GM12878 (cell line): ENCODE results near the gene TNFRSF14. TPM values are rescaled to one million over a fixed set of nuclear protein-coding genes. Genes with fewer than 3 reads are reported as not detected.

Experiments used
- ATAC-seq: fragments of 200-7000 bp; cut with Tn5 transposase; 3 replicates; pipeline ENCODE4 v1.9.1; 2020; ENCODE audit warnings: mild to moderate bottlenecking, moderate library complexity
- BruUV-seq: library from RNA; stranded (reverse); fragments of 400-500 nt; replicated peaks from 2 replicates; lab custom pipeline; 2021; lab: Mats Ljungman, UMichigan
- CTCF ChIA-PET: fragments of 300-600 bp; sonication (Branson Sonifier 250); formaldehyde crosslinking; extraction: SDS; loops from one replicate; lab custom pipeline; 2021; ENCODE audit warnings: inconsistent platforms; lab: Yijun Ruan, JAX
- POLR2A ChIA-PET: fragments of 350-600 bp; formaldehyde crosslinking; extraction: SDS; loops from one replicate; lab custom pipeline; 2021; ENCODE audit warnings: inconsistent platforms; lab: Charles Lee
- RAD21 ChIA-PET: fragments of 300-600 bp; sonication (Branson Sonifier 250); formaldehyde crosslinking; loops from one replicate; lab custom pipeline; 2023; ENCODE audit warnings: antibody characterized with exemption; ENCODE audit not compliant: unreplicated experiment; lab: Charles Lee
- SMC1A ChIA-PET: fragments of 300-600 bp; sonication (Branson Sonifier 250); formaldehyde crosslinking; loops from one replicate; lab custom pipeline; 2023; ENCODE audit not compliant: unreplicated experiment, uncharacterized antibody; lab: Charles Lee
- DNase-seq: peaks from one replicate; pipeline ENCODE4 v3.0.0-alpha.2; 2011; ENCODE audit warnings: low read depth, low spot score
- FAIRE-seq: peaks from 3 replicates; lab custom pipeline; 2011; peaks lifted over from hg19 to GRCh38; lab: Jason Lieb, UNC
- H2AFZ ChIP-seq: 2 replicates; pipeline ENCODE4 v1.6.0; 2011; ENCODE audit warnings: low read depth, low read length, control low read depth; ENCODE audit not compliant: control insufficient read depth
- H3K27ac ChIP-seq: 2 replicates; pipeline ENCODE4 v1.5.1; 2011; ENCODE audit warnings: control low read depth; ENCODE audit not compliant: control insufficient read depth, insufficient read depth
- H3K27me3 ChIP-seq, 2 experiments: replicated peaks in 1 of 2; 2 replicates each; pipeline versions ENCODE4 v1.6.0 to v1.6.1; 2011; ENCODE audit warnings: low read length in 1 of 2; ENCODE audit not compliant: control insufficient read depth in 2 of 2, insufficient read depth in 2 of 2
- H3K36me3 ChIP-seq, 2 experiments: 2 replicates each; pipeline ENCODE4 v1.5.1; 2011; ENCODE audit warnings: low read length in 1 of 2; ENCODE audit not compliant: control insufficient read depth in 2 of 2, insufficient read depth in 2 of 2
- H3K4me1 ChIP-seq: 2 replicates; pipeline ENCODE4 v1.6.1; 2011; ENCODE audit warnings: mild to moderate bottlenecking, low read length, moderate library complexity, mixed read lengths; ENCODE audit not compliant: control insufficient read depth, insufficient read depth
- H3K4me2 ChIP-seq: 2 replicates; pipeline ENCODE4 v1.6.0; 2011; ENCODE audit warnings: control low read depth; ENCODE audit not compliant: control insufficient read depth, insufficient read depth
- H3K4me3 ChIP-seq: fragments of 200-600 bp; sonication (generic); 2 replicates; pipeline ENCODE4 v1.5.1; 2016
- H3K79me2 ChIP-seq: 2 replicates; pipeline ENCODE4 v1.6.0; 2011; ENCODE audit warnings: low read length; ENCODE audit not compliant: control insufficient read depth, insufficient read depth
- H3K9ac ChIP-seq: 2 replicates; pipeline ENCODE4 v1.8.0; 2011; ENCODE audit warnings: low read length, control low read depth, mixed read lengths; ENCODE audit not compliant: control insufficient read depth, insufficient read depth
- H3K9me3 ChIP-seq: replicated peaks from 3 replicates; pipeline ENCODE4 v1.5.1; 2011; ENCODE audit warnings: mild to moderate bottlenecking, low read length; ENCODE audit not compliant: control insufficient read depth, insufficient read depth
- H4K20me1 ChIP-seq: 2 replicates; pipeline ENCODE4 v1.6.0; 2011; ENCODE audit not compliant: control insufficient read depth, insufficient read depth
- BACH1 ChIP-seq: fragments of 450-650 bp; IDR thresholded peaks from 2 replicates; pipeline ENCODE4 v1.6.1; 2017; ENCODE audit warnings: mild to moderate bottlenecking, borderline replicate concordance
- BRCA1 ChIP-seq: IDR thresholded peaks from 2 replicates; pipeline ENCODE4 v1.6.1; 2011; ENCODE audit warnings: low read depth, low read length, improper control_type of control experiment
- CEBPB ChIP-seq, 2 experiments: fragments of 150-350 bp in 1 of 2; IDR thresholded peaks; 2 replicates each; pipeline ENCODE4 v1.6.1; 2012 to 2014; ENCODE audit warnings: low read depth in 2 of 2, low read length in 2 of 2, borderline replicate concordance in 1 of 2, inconsistent platforms in 1 of 2
- EP300 ChIP-seq, 2 experiments: fragments of 150-350 bp in 1 of 2; IDR thresholded peaks; 2 replicates each; pipeline ENCODE4 v1.6.1; 2011 to 2012; ENCODE audit warnings: low read depth in 2 of 2, low read length in 2 of 2, borderline replicate concordance in 1 of 2, improper control_type of control experiment in 1 of 2, inconsistent platforms in 1 of 2; ENCODE audit not compliant: control insufficient read depth in 1 of 2
- ETV6 ChIP-seq, 2 experiments: fragments of 450-650 bp in 1 of 2; IDR thresholded peaks in 1 of 2; conservative IDR thresholded peaks in 1 of 2; 2 replicates each; pipeline ENCODE4 v1.6.1; 2014; ENCODE audit warnings: antibody characterized with exemption in 1 of 2, borderline replicate concordance in 1 of 2, low read depth in 1 of 2, mild to moderate bottlenecking in 1 of 2, moderate library complexity in 1 of 2
- HCFC1 ChIP-seq: fragments of 150-350 bp; IDR thresholded peaks from 2 replicates; pipeline ENCODE4 v1.6.1; 2014; ENCODE audit warnings: low read length
- HDAC6 ChIP-seq: fragments of 200-600 bp; sonication (generic); IDR thresholded peaks from one replicate; pipeline ENCODE4 v1.8.0; 2017; ENCODE audit warnings: antibody characterized with exemption; ENCODE audit not compliant: unreplicated experiment
- NFXL1 ChIP-seq: fragments of 450-650 bp; IDR thresholded peaks from 2 replicates; pipeline ENCODE4 v1.6.1; 2017; ENCODE audit warnings: antibody characterized with exemption, mild to moderate bottlenecking, borderline replicate concordance
- NFYB ChIP-seq: IDR thresholded peaks from 2 replicates; pipeline ENCODE4 v1.6.1; 2011; ENCODE audit warnings: low read depth, mild to moderate bottlenecking, low read length, improper control_type of control experiment, moderate library complexity; ENCODE audit not compliant: insufficient read depth
- POU2F2 ChIP-seq: IDR thresholded peaks from 3 replicates; pipeline ENCODE4 v1.6.1; 2011; ENCODE audit warnings: low read depth, mild to moderate bottlenecking, low read length, borderline replicate concordance
- RAD51 ChIP-seq: fragments of 450-650 bp; IDR thresholded peaks from 2 replicates; pipeline ENCODE4 v1.6.1; 2016; ENCODE audit warnings: moderate library complexity, mild to moderate bottlenecking, inconsistent platforms
- SPI1 ChIP-seq: IDR thresholded peaks from 2 replicates; pipeline ENCODE4 v1.6.1; 2011; ENCODE audit warnings: low read depth, mild to moderate bottlenecking, low read length, moderate library complexity, borderline replicate concordance; ENCODE audit not compliant: insufficient read depth
- STAT1 ChIP-seq: fragments of 450-650 bp; conservative IDR thresholded peaks from 2 replicates; pipeline ENCODE4 v1.6.1; 2014; ENCODE audit warnings: antibody characterized with exemption, mild to moderate bottlenecking
- STAT3 ChIP-seq: IDR thresholded peaks from 2 replicates; pipeline ENCODE4 v1.6.1; 2011; ENCODE audit warnings: low read depth, low read length, improper control_type of control experiment
- ZNF622 ChIP-seq: fragments of 450-650 bp; IDR thresholded peaks from 2 replicates; pipeline ENCODE4 v1.6.1; 2017; ENCODE audit warnings: mild to moderate bottlenecking, inconsistent platforms
- WGBS: methylation state at CpG from one replicate; pipeline ENCODE4 v1.1.6; 2016; ENCODE audit warnings: low lambda C conversion rate; ENCODE audit not compliant: insufficient replicate concordance, insufficient coverage; ENCODE audit errors: missing lambda C conversion rate; 5-methylcytosine and 5-hydroxymethylcytosine counted together
- in situ Hi-C: fragments of 300-500 bp; cut with MboI; formaldehyde crosslinking; loops from 9 replicates; pipeline ENCODE4 v1.14.3; 2018; ENCODE audit warnings: mixed read lengths
- intact Hi-C: fragments of 100-400 bp; cut with micrococcal nuclease; formaldehyde crosslinking; loops from one replicate; pipeline ENCODE4 v1.14.2; 2022; ENCODE audit not compliant: unreplicated experiment
- polyA plus RNA-seq, 11 experiments: library from polyadenylated mRNA; depleted of rRNA in 4 of 11; unstranded in 6 of 11; stranded (reverse) in 5 of 11; fragments of >200 nt; fragmentation: Nextera tagmentation in 4 of 11; fragmentation: Illumina TruSeq in 1 of 11; extraction: Ambion mirVana in 4 of 11; extraction: Trizol in 1 of 11; gene quantifications; 1 replicate in 1 of 11; 2 replicates in 10 of 11; pipeline versions ENCODE4 v1.2.1 to v1.2.3, GENCODE V29; 2011 to 2016; ENCODE audit warnings: inconsistent platforms in 2 of 11, missing spikeins in 2 of 11, low read depth in 1 of 11
- total RNA-seq, 4 experiments: library from RNA; depleted of rRNA in 3 of 4; stranded (reverse); fragments of >200 nt in 3 of 4; fragmentation: Illumina TruSeq in 1 of 4; extraction: Trizol in 1 of 4; gene quantifications; 2 replicates each; pipeline versions ENCODE4 v1.2.1 to v1.2.3, GENCODE V29; 2013 to 2021
- TF ChIP-seq, protein P1 (sequence below): fragments of 450-650 bp; formaldehyde crosslinking; IDR thresholded peaks from 2 replicates; pipeline ENCODE4 v1.4.0; 2020; ENCODE audit warnings: mild to moderate bottlenecking, moderate library complexity
- TF ChIP-seq, protein P2 (sequence below): IDR thresholded peaks from 2 replicates; pipeline ENCODE4 v1.6.1; 2012; ENCODE audit warnings: low read depth, low read length, improper control_type of control experiment

TNFRSF14 gene
- total and polyA plus RNA-seq, 10 of the 15 experiments (the other 5 are each of a cell fraction or from before 2014, with no cell fraction given), result 0.43 to 114 (median 41.5) TPM

DNA sequence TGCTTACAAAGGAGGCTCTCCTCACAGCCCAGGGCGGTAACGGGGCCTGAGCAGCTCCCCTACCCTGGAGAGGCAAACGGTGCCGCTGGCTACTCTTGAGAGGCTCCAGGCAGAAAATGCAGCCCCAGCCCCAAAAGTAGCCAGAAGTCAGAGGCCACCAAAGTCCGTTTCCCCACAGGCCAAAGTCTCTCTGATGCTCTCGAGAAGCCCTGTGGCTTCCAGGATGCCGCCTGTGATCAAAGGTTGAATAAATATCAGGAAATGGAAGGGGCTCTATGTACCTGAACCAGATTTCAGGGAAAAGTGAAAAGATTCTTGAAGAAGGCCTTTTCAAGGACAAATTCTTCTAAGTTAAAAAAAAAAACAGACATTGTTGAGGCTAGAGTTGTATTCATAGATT, 33.9 kb upstream of the TNFRSF14 start:
- Histone ChIP-seq H3K36me3 (peaks cover 8 to 34% of the 10 kb centered on the region in 2 experiments; a peak in 3 of 4 replicates), H3K27me3 (no peaks in the 10 kb centered on the region), H4K20me1 (peaks cover 3% of the 10 kb centered on the region; the same call in 1 of the 2 replicates), H3K79me2 (peaks cover 36% of the 10 kb centered on the region), H3K9ac (no peak overlapping the region)
- intact Hi-C loops, result no loop called here
- in situ Hi-C loops, result loop anchor here (10.0 kb wide), 1 partner anchor 317 kb away; no protein-coding TSS in a partner anchor
- POLR2A ChIA-PET, result no interaction called here
- SMC1A ChIA-PET, result no interaction called here
- TF ChIP-seq BRCA1 (no peak), ETV6 (conservative IDR thresholded peaks at IDR 0.05 in 1 of 2, IDR thresholded peaks at IDR 0.05 in 1 of 2; ENCODE audit: borderline replicate concordance in 1 of 2, low read depth in 1 of 2) (no peak), BACH1 (no peak), POU2F2 (no peak), STAT3 (no peak), HDAC6 (no peak), CEBPB (IDR thresholded peaks at IDR 0.05; ENCODE audit: borderline replicate concordance in 1 of 2, low read depth in 2 of 2, low read length in 2 of 2) (no peak), NFXL1 (no peak), EP300 (IDR thresholded peaks at IDR 0.05; ENCODE audit: borderline replicate concordance in 1 of 2, control insufficient read depth in 1 of 2, low read depth in 2 of 2, low read length in 2 of 2) (no peak), ZNF622 (no peak), SPI1 (no peak), HCFC1 (no peak), RAD51 (no peak), NFYB (no peak), STAT1 (no peak)
- TF ChIP-seq, protein P1, sequence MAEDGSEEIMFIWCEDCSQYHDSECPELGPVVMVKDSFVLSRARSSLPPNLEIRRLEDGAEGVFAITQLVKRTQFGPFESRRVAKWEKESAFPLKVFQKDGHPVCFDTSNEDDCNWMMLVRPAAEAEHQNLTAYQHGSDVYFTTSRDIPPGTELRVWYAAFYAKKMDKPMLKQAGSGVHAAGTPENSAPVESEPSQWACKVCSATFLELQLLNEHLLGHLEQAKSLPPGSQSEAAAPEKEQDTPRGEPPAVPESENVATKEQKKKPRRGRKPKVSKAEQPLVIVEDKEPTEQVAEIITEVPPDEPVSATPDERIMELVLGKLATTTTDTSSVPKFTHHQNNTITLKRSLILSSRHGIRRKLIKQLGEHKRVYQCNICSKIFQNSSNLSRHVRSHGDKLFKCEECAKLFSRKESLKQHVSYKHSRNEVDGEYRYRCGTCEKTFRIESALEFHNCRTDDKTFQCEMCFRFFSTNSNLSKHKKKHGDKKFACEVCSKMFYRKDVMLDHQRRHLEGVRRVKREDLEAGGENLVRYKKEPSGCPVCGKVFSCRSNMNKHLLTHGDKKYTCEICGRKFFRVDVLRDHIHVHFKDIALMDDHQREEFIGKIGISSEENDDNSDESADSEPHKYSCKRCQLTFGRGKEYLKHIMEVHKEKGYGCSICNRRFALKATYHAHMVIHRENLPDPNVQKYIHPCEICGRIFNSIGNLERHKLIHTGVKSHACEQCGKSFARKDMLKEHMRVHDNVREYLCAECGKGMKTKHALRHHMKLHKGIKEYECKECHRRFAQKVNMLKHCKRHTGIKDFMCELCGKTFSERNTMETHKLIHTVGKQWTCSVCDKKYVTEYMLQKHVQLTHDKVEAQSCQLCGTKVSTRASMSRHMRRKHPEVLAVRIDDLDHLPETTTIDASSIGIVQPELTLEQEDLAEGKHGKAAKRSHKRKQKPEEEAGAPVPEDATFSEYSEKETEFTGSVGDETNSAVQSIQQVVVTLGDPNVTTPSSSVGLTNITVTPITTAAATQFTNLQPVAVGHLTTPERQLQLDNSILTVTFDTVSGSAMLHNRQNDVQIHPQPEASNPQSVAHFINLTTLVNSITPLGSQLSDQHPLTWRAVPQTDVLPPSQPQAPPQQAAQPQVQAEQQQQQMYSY (CRISPR knock-in tag), result no peak
- TF ChIP-seq, protein P2, sequence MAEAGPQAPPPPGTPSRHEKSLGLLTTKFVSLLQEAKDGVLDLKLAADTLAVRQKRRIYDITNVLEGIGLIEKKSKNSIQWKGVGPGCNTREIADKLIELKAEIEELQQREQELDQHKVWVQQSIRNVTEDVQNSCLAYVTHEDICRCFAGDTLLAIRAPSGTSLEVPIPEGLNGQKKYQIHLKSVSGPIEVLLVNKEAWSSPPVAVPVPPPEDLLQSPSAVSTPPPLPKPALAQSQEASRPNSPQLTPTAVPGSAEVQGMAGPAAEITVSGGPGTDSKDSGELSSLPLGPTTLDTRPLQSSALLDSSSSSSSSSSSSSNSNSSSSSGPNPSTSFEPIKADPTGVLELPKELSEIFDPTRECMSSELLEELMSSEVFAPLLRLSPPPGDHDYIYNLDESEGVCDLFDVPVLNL, result no peak
- TF ChIP-seq, all 136 proteins: peak for 0
- CTCF ChIA-PET, result no interaction called here
- H3K9me3 ChIP-seq, result no peaks in the 10 kb centered on the region
- FAIRE-seq (no peak), DNase-seq (no peak), ATAC-seq (no peak)
- WGBS, result 88% methylated on average over 7 of the region's 7 CpGs
- no peak overlapping the region for H3K4me3 ChIP-seq
- no peak overlapping the region for H3K4me2 ChIP-seq
- H2AFZ ChIP-seq, result no peak overlapping the region
- H3K27ac ChIP-seq, result no peak overlapping the region
- peaks cover 17% of the 10 kb centered on the region for H3K4me1 ChIP-seq
- RAD21 ChIA-PET, result no interaction called here
- BruUV-seq, result no TSS peak
